Activated CD8-positive, alpha-beta memory T cell treated with anti-CD3 and anti-CD28 coated beads, Interleukin-2, amount 50 U/mL, for 1 hour (primary cell): Measurements from ENCODE around the gene AURKA.

Source experiments
- DNase-seq: peaks from one replicate; pipeline ENCODE4 v3.0.0-alpha.2; 2020; ENCODE audit errors: extremely low read depth

The AURKA gene

DNA sequence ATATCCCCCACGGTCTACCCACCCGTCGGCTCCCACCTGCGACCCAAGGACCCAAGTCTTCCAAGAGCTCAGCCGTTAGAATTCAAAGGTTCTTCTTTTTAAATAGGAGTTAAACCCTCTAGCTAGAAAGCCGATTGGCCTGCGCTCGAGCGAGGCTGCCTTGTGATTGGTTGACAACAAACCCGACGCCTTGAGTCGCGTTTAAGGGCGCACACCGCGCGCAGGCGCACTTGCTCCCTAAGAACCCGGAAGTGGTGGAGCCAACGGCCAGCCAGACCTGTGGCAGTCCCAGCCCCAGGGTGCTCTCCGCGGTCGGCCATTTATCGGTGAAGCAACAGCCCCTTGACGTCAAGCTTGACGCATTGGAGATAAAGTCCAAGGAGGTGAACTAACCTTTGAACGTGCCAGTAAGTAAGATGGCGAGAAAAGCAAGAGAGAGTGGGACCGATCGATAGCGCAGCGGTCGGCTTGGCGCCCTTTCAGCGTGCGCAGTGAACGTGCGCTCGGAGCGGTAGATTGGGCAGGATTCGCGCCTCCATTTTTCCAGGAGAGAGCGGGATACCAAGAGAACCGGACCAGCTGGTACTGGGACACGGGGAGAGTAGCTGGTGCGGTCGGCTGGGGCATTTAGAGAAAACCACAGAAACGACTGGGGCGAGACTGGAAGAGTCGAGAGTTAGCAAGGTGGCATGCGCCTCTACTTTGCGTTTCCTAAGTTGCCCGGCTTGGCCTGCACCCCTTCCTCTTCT is at the start of gene AURKA, which contains the start of gene CSTF1:
TSS of gene AURKA (minus strand) at position 84 of the 749 bp plus-strand sequence. CDS start 4,018 bp downstream, outside the sequence.
TSS of gene CSTF1 (plus strand) at position 514 of the 749 bp plus-strand sequence. CDS start 2,908 bp downstream, outside the sequence.
- peak; percentile 100 for DNase-seq

- peak; percentile 23 for DNase-seq
These were observed 48.5 kb upstream of the AURKA start for GRCh38 chr20:56440346-56441007.

- DNase-seq = no peak
These were observed 47.8 kb upstream of the AURKA start for GRCh38 chr20:56439771-56440291.

- DNase-seq = no peak
These were observed 46.3 kb upstream of the AURKA start for GRCh38 chr20:56438284-56438683.

GRCh38 chr20:56437196-56437960 is 45.4 kb upstream of the AURKA start:
- no peak for DNase-seq

DNA sequence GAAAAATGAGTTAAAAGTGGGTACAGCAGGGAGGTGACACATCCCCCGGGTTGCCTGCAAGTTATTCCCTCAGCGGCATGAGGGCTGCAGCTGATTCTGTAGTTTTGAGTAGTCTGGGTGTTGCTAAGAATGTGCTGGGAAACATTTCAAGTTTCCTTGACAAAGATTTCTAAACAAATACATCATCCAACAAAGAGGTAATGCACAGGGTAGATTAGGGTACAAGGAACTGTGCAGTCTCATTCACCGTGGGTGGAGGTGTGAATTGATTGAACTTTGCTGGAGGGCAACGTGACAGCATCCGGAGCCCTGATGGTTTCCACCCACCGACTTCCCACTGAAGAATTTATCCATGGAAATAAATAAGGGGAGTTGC is 41.9 kb upstream of the AURKA start:
- no peak for DNase-seq

GRCh38 chr20:56433221-56433879 is 41.3 kb upstream of the AURKA start:
- DNase-seq = no peak

DNA sequence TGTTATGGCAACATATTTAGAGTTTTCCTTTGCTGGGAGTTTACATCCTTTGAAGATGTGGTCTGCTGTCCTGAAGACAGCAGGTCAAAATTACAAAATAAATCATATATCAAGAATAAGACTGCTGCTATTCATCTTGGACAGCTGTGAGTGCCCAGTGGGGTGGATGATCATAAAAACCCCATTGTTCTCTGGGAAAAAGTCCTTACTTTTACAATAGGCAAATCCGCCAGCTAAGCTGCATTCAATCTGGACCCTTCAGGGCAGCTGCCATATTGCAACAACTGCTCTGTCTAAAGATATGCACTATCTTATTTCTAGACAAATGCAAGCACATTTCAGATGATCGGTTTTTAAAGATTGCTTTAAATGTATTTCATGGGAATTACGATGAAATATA is 39.5 kb upstream of the AURKA start:
- DNase-seq = no peak

- DNase-seq = no peak
These were observed 38.9 kb upstream of the AURKA start for GRCh38 chr20:56430957-56431356.

GRCh38 chr20:56430461-56430860 is 38.4 kb upstream of the AURKA start:
- DNase-seq = no peak

DNA sequence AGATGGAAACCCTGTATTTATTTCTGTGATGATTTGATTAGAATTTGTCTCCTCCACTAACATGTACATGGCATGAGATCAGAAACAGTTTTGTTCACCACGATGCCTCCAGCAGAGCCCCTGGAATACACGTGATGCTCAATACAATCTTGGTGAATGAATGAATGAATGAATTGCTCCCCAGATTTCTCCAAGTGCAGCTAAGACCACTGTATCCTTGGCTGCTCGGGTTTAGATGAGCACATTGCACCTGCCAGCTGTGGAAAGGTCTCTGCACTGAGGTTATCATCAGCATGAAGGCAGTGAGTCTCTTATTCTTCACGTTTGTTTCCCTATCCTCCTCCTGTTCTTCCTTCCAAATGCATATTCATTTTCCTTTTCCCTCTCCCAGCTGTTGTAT is 37.9 kb upstream of the AURKA start:
- no peak for DNase-seq

DNA sequence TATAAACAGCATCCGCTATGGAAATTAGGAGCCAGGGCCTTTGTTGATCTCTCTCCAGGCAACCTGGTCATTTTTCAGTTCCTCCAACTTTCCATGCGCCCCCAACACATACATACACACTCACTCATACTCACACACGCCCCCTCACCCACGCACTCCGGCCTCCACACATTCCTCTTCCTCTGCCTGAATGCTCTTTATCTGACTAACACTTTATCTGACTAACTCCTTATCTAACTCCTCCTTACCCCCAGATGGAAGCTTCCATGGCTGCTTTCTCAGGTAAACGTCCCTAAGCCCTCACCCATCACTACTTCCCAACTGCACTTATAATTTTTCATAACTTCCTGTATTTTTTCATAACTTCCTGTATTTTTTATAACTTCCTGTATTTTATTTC is 37.5 kb upstream of the AURKA start:
- DNase-seq = no peak

GRCh38 chr20:56428881-56429280 is 36.9 kb upstream of the AURKA start:
- DNase-seq = no peak

DNA sequence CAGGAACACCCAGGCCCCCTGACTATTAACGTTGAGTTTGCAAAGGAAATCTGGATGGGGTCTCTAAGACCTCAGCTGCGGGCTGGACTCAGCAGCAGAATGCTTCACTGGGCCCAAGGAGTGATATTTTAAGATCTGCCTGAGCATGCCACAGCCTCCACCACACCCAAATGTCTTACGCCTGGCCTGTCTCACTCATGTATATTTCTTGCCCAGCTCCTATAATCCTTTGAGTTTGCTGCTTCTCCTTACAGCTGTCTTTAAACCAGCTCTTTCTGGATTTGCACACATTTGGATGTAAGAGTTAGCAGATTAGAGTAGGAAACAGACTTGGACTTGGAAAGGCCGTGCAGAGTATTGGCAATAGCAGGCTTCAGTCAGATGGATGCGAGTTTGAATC is 36.4 kb upstream of the AURKA start:
- DNase-seq = no peak

DNA sequence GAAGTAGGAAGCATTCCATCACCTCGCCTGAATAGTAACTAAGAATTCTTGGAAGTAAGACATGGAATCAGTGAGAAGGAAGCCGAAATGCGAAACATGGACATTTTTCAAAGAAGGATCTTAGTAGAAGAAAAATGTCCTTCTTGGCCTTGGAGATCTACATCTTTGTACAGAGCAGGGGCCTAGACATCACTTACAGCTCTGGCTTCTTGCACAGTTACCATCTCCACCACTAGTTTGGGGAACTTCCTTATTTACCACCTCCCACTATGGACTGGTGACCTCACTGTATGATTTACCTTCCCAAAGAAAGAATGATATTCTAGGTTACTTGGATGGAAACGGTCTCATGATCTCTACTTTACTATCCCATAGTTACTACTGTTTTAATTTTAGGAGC is 35.8 kb upstream of the AURKA start:
- DNase-seq = no peak

- no peak for DNase-seq
These were observed 34.9 kb upstream of the AURKA start for GRCh38 chr20:56426926-56427325.

DNA sequence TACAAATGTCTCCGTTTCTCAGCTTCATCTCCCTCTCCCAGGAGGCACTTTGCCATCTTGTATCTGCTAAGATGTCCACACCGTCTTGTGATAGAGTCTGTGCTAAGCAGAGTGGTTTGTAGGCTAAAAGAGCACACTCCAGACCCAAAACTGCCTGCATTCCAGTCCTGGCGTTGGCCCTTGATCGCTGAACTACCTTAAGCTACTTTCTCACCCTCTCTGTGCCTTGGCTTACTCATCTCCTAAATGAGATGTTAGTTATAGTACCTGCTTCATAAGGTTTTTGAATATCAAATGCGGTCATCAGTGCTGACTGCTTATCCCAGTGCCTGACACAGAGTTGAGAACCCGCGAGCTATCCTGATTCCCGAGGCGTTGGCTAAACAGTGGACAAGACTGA is 34.0 kb upstream of the AURKA start:
- DNase-seq = no peak

DNA sequence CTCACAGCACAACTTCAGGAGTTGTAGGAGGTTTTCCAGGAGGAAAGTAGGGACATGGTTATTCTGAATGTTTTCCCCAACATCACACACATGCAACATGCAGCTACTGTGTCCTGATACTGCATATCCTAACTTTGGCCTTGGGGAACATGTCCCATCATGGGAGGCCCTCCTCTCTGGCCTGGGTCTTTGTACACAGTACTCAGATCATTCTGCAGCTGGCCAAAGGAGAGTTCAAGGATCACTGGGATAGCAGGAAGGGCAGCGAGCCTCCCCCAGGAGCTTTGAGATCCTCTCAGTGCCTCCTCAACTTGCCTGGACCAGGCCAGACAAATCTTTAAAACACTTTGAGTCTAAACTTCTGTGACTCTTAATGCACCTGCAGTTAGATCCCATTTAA is 32.9 kb upstream of the AURKA start:
- no peak for DNase-seq

GRCh38 chr20:56423886-56424285 is 31.9 kb upstream of the AURKA start:
- DNase-seq = no peak

DNA sequence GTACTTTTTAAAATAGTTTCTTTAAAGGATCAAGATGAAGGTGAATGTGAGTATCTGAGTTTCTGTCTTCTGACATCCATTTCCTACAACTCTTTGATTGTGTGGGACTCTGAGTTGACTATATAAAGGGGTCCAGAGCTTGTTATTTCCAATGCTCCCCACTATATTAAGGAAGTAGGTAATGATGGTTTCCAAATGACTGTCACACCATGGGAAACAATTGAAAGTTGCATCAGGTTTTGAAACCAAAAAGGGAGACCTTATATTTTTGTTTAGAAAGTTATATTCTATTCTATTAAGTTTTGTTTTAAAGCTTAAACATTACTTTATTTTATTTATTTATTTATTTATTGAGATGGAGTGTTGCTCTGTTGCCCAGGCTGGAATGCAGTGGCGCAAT is 31.2 kb upstream of the AURKA start:
- DNase-seq = no peak

DNA sequence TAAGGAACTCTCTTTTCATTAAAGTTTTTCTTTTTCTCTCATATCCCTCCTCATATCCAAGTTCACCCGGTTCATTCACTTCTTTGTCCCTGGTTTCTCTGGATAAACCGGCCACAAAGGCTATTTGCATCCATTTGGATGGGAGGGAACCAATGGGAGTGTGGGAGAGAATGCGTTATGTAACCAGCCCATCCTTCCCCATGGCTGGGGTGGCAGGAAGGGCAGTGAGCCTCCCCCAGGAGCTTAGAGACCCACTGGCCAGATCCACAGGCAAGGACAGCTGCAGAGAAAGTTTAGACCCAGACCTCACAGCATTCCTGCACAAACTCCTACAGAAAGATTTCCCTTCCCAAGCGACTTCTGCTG is 30.8 kb upstream of the AURKA start:
- no peak for DNase-seq
